C4-2B (cell line): Measurements from ENCODE around the gene SELP.

Experiments
- ZFX ChIP-seq: fragments of 450-650 bp; IDR thresholded peaks from 2 replicates; pipeline ENCODE4 v1.6.1; 2017
- TF ChIP-seq, protein P1 (sequence below): fragments of 450-650 bp; conservative IDR thresholded peaks from 2 replicates; pipeline ENCODE4 v1.5.1; 2017; ENCODE audit warnings: mild to moderate bottlenecking

DNA sequence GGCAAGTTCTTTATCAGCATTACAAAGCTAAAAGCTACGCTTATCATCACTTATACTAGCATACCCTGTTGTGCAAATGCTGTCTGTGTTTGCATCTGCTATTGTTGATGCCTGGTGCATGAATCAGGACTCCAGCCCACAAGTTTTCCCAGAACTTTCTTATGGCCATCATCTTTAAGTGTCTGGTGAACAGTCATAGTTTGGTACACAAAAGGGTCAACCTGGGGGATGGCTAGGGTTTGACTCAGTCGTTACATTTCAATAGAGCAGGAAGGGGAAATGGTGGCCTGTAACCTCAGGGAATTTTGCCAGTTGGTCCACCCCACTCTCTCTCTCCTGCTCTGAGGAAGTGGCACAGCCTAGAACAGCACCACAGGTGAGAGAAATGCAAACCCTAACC is 46.1 kb upstream of the SELP start:
- TF ChIP-seq, protein P1, sequence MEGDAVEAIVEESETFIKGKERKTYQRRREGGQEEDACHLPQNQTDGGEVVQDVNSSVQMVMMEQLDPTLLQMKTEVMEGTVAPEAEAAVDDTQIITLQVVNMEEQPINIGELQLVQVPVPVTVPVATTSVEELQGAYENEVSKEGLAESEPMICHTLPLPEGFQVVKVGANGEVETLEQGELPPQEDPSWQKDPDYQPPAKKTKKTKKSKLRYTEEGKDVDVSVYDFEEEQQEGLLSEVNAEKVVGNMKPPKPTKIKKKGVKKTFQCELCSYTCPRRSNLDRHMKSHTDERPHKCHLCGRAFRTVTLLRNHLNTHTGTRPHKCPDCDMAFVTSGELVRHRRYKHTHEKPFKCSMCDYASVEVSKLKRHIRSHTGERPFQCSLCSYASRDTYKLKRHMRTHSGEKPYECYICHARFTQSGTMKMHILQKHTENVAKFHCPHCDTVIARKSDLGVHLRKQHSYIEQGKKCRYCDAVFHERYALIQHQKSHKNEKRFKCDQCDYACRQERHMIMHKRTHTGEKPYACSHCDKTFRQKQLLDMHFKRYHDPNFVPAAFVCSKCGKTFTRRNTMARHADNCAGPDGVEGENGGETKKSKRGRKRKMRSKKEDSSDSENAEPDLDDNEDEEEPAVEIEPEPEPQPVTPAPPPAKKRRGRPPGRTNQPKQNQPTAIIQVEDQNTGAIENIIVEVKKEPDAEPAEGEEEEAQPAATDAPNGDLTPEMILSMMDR, result no peak
- no peak for TF ChIP-seq ZFX
